Right forelimb (tissue), 1 donor: ENCODE measurements around the gene PLCB1.
"Not testable (repeated sequence)": the region's sequence is repeated elsewhere in the genome, so short reads cannot be mapped to it uniquely, and the experiment has no call there.

Source experiments
- DNase-seq: peaks from one replicate; pipeline ENCODE4 v3.0.0-alpha.2; 2018

Gene PLCB1

GRCh38 chr20:8335495-8336195 lies 203.6 kb downstream of the PLCB1 start:
- no peak for DNase-seq

- no peak for DNase-seq
Observed at GRCh38 chr20:8339349-8339748, 207.3 kb downstream of the PLCB1 start.

GRCh38 chr20:8342391-8342790 lies 210.3 kb downstream of the PLCB1 start:
- no peak for DNase-seq

GRCh38 chr20:8344106-8344505 lies 212.0 kb downstream of the PLCB1 start:
- DNase-seq, result no peak

- no peak for DNase-seq
Observed at GRCh38 chr20:8344631-8345030, 212.6 kb downstream of the PLCB1 start.

GRCh38 chr20:8346700-8347270 lies 214.7 kb downstream of the PLCB1 start:
- no peak for DNase-seq

- DNase-seq, result not testable (repeated sequence)
Observed at GRCh38 chr20:8350225-8350624, 218.2 kb downstream of the PLCB1 start.

GRCh38 chr20:8352486-8352885 lies 220.4 kb downstream of the PLCB1 start:
- DNase-seq, result no peak

GRCh38 chr20:8353512-8353911 lies 221.4 kb downstream of the PLCB1 start:
- DNase-seq, result no peak

- no peak for DNase-seq
Observed at GRCh38 chr20:8355453-8355852, 223.4 kb downstream of the PLCB1 start.

- DNase-seq, result no peak
Observed at GRCh38 chr20:8356806-8357205, 224.7 kb downstream of the PLCB1 start.

- no peak for DNase-seq
Observed at GRCh38 chr20:8357703-8358102, 225.6 kb downstream of the PLCB1 start.

GRCh38 chr20:8360035-8360434 lies 228.0 kb downstream of the PLCB1 start:
- DNase-seq, result no peak

GRCh38 chr20:8361006-8361652 lies 229.1 kb downstream of the PLCB1 start:
- no peak for DNase-seq

- DNase-seq, result no peak
Observed at GRCh38 chr20:8361779-8362178, 229.7 kb downstream of the PLCB1 start.

GRCh38 chr20:8362457-8362856 lies 230.4 kb downstream of the PLCB1 start:
- DNase-seq, result no peak

- DNase-seq, result no peak
Observed at GRCh38 chr20:8363970-8364733, 232.1 kb downstream of the PLCB1 start.

GRCh38 chr20:8364734-8365078 lies 232.6 kb downstream of the PLCB1 start:
- DNase-seq, result no peak

GRCh38 chr20:8365634-8366033 lies 233.6 kb downstream of the PLCB1 start:
- DNase-seq, result no peak

- DNase-seq, result no peak
Observed at GRCh38 chr20:8366303-8366923, 234.3 kb downstream of the PLCB1 start.

GRCh38 chr20:8367689-8368088 lies 235.6 kb downstream of the PLCB1 start:
- no peak for DNase-seq

GRCh38 chr20:8368670-8369069 lies 236.6 kb downstream of the PLCB1 start:
- no peak for DNase-seq

- DNase-seq, result no peak
Observed at GRCh38 chr20:8369311-8369710, 237.2 kb downstream of the PLCB1 start.
